SK-N-SH (cell line): ENCODE results near the gene FLOT1. TPM values are rescaled to one million over a fixed set of nuclear protein-coding genes. Genes with fewer than 3 reads are reported as not detected.

Source experiments
- CTCF ChIA-PET: fragments of 300-600, 350-600 bp; formaldehyde crosslinking; extraction: SDS; loops from one replicate; lab custom pipeline; 2021; lab: Yijun Ruan, JAX
- POLR2A ChIA-PET: fragments of 350-600 bp; sonication (Branson Sonifier 250); formaldehyde crosslinking; extraction: SDS; loops from one replicate; lab custom pipeline; 2020; ENCODE audit warnings: antibody characterized with exemption, inconsistent platforms; lab: Yijun Ruan, JAX
- DNase-seq: peaks from one replicate; pipeline ENCODE4 v3.0.0; 2012
- H2AFZ ChIP-seq: fragments of 200-600 bp; sonication (generic); 2 replicates; pipeline ENCODE4 v1.8.1; 2016; ENCODE audit warnings: antibody characterized with exemption, mild to moderate bottlenecking, low read depth
- H3F3A ChIP-seq: fragments of 200-600 bp; sonication (generic); replicated peaks from 2 replicates; pipeline ENCODE3; 2016; ENCODE audit warnings: antibody characterized with exemption, mild to moderate bottlenecking; ENCODE audit not compliant: insufficient read depth
- H3K27ac ChIP-seq, 2 experiments: fragments of 200-500 bp in 1 of 2; fragments of 200-600 bp in 1 of 2; sonication (Bioruptor generic) in 1 of 2; sonication (generic), shearing (Covaris generic) in 1 of 2; 2 replicates each; pipeline versions ENCODE4 v1.5.1 to v1.6.1; 2014 to 2016; ENCODE audit warnings: low read depth in 2 of 2, inconsistent platforms in 1 of 2, low read length in 1 of 2, mild to moderate bottlenecking in 1 of 2, mixed read lengths in 1 of 2
- H3K27me3 ChIP-seq: fragments of 200-600 bp; sonication (generic), shearing (Covaris generic); 2 replicates; pipeline ENCODE4 v1.6.1; 2016; ENCODE audit warnings: mixed run types; ENCODE audit not compliant: insufficient read depth
- H3K36me3 ChIP-seq, 2 experiments: fragments of 200-500 bp in 1 of 2; fragments of 200-600 bp in 1 of 2; sonication (Bioruptor generic) in 1 of 2; sonication (generic) in 1 of 2; replicated peaks in 1 of 2; 2 replicates each; pipeline versions ENCODE3 to v1.5.1; 2014 to 2016; ENCODE audit warnings: low read length in 1 of 2, mild to moderate bottlenecking in 1 of 2; ENCODE audit not compliant: insufficient read depth in 2 of 2, control insufficient read depth in 1 of 2
- H3K4me1 ChIP-seq, 2 experiments: fragments of 200-500 bp in 1 of 2; fragments of 200-600 bp in 1 of 2; sonication (Bioruptor generic) in 1 of 2; sonication (generic), shearing (Covaris generic) in 1 of 2; 2 replicates each; pipeline versions ENCODE4 v1.5.1 to v1.6.1; 2014 to 2016; ENCODE audit warnings: low read depth in 1 of 2, low read length in 1 of 2, mixed run types in 1 of 2; ENCODE audit not compliant: insufficient read depth in 2 of 2, control insufficient read depth in 1 of 2
- H3K4me2 ChIP-seq: fragments of 200-600 bp; sonication (generic), shearing (Covaris generic); 2 replicates; pipeline ENCODE4 v1.6.1; 2017; ENCODE audit warnings: mixed run types
- H3K4me3 ChIP-seq, 2 experiments: fragments of 200-500 bp in 1 of 2; fragments of 200-600 bp in 1 of 2; sonication (Bioruptor generic) in 1 of 2; sonication (generic), shearing (Covaris generic) in 1 of 2; 2 replicates each; pipeline versions ENCODE4 v1.5.1 to v1.8.1; 2014 to 2016; ENCODE audit warnings: low read depth in 2 of 2, inconsistent platforms in 1 of 2, low read length in 1 of 2, mild to moderate bottlenecking in 1 of 2, mixed read lengths in 1 of 2, moderate library complexity in 1 of 2
- H3K79me2 ChIP-seq: fragments of 200-600 bp; sonication (generic); 2 replicates; pipeline ENCODE4 v1.8.1; 2017; ENCODE audit warnings: mild to moderate bottlenecking; ENCODE audit not compliant: insufficient read depth
- H3K9ac ChIP-seq: fragments of 200-600 bp; sonication (generic); 2 replicates; pipeline ENCODE4 v1.6.1; 2017; ENCODE audit warnings: mixed run types
- H3K9me2 ChIP-seq: fragments of 200-600 bp; sonication (generic); 2 replicates; pipeline ENCODE4 v1.6.1; 2017; ENCODE audit warnings: mixed run types
- H3K9me3 ChIP-seq: fragments of 200-600 bp; sonication (generic); 2 replicates; pipeline ENCODE4 v1.6.1; 2017; ENCODE audit warnings: mixed run types, mild to moderate bottlenecking, moderate library complexity
- H4K20me1 ChIP-seq: fragments of 200-600 bp; sonication (generic); 2 replicates; pipeline ENCODE4 v1.6.1; 2017; ENCODE audit warnings: mild to moderate bottlenecking, mixed run types; ENCODE audit not compliant: insufficient read depth
- ELF1 ChIP-seq: IDR thresholded peaks from 2 replicates; pipeline ENCODE4 v1.4.0; 2012
- FOSL2 ChIP-seq: IDR thresholded peaks from 2 replicates; pipeline ENCODE4 v1.4.0; 2012; ENCODE audit warnings: low read depth, mild to moderate bottlenecking, moderate library complexity, borderline replicate concordance
- FOXJ3 ChIP-seq: sonication (generic); formaldehyde crosslinking; IDR thresholded peaks from 2 replicates; pipeline ENCODE4 v1.5.1; 2020; ENCODE audit warnings: mild to moderate bottlenecking, missing genetic modification reagents
- GATA2 ChIP-seq: sonication (generic); formaldehyde crosslinking; IDR thresholded peaks from 2 replicates; pipeline ENCODE4 v1.5.0; 2020; ENCODE audit warnings: mild to moderate bottlenecking, missing genetic modification reagents
- MEF2A ChIP-seq: IDR thresholded peaks from 2 replicates; pipeline ENCODE4 v1.4.0; 2012; ENCODE audit warnings: low read depth, borderline replicate concordance
- MXI1 ChIP-seq: IDR thresholded peaks from 2 replicates; pipeline ENCODE4 v1.6.1; 2012; ENCODE audit warnings: mild to moderate bottlenecking, low read depth, low read length, improper control_type of control experiment
- POLR2AphosphoS5 ChIP-seq: IDR thresholded peaks from 2 replicates; pipeline ENCODE4 v1.6.1; 2012; ENCODE audit warnings: low read depth, low read length
- RCOR1 ChIP-seq: fragments of 150-350 bp; IDR thresholded peaks from 2 replicates; pipeline ENCODE4 v1.6.1; 2017; ENCODE audit warnings: antibody characterized with exemption, low read length
- TCF12 ChIP-seq: IDR thresholded peaks from 2 replicates; pipeline ENCODE4 v1.4.0; 2012
- TEAD4 ChIP-seq: IDR thresholded peaks from 2 replicates; pipeline ENCODE4 v1.4.0; 2012; ENCODE audit warnings: mild to moderate bottlenecking, borderline replicate concordance; ENCODE audit not compliant: insufficient read depth
- WGBS: methylation state at CpG from one replicate; pipeline ENCODE4 v1.1.6; 2017; ENCODE audit warnings: low lambda C conversion rate; 5-methylcytosine and 5-hydroxymethylcytosine counted together
- polyA plus RNA-seq, 3 experiments: library from polyadenylated mRNA; depleted of rRNA; stranded (reverse); fragments of >200 nt; gene quantifications; 2 replicates each; pipeline ENCODE4 v1.2.3, GENCODE V29; 2012
- TF ChIP-seq, protein P1 (sequence below): IDR thresholded peaks from 2 replicates; pipeline ENCODE4; 2012
- TF ChIP-seq, protein P2 (sequence below): IDR thresholded peaks from 2 replicates; pipeline ENCODE4 v1.4.0; 2012; ENCODE audit warnings: low read depth, borderline replicate concordance
- TF ChIP-seq, protein P3 (sequence below): fragments of 200-600 bp; sonication (generic); IDR thresholded peaks from 2 replicates; pipeline ENCODE4 v1.6.1; 2017; ENCODE audit warnings: antibody characterized with exemption, mild to moderate bottlenecking, moderate library complexity
- TF ChIP-seq, protein P4 (sequence below): IDR thresholded peaks from 2 replicates; pipeline ENCODE4 v1.4.0; 2012; ENCODE audit warnings: low read depth, borderline replicate concordance
- TF ChIP-seq, protein P5 (sequence below): fragments of 150-350 bp; IDR thresholded peaks from 2 replicates; pipeline ENCODE4 v1.6.1; 2017; ENCODE audit warnings: antibody characterized with exemption, low read length, low read depth, borderline replicate concordance

FLOT1 gene
- polyA plus RNA-seq, 1 of the 3 experiments (the other 2 are of a cell fraction) = 462 TPM

DNA sequence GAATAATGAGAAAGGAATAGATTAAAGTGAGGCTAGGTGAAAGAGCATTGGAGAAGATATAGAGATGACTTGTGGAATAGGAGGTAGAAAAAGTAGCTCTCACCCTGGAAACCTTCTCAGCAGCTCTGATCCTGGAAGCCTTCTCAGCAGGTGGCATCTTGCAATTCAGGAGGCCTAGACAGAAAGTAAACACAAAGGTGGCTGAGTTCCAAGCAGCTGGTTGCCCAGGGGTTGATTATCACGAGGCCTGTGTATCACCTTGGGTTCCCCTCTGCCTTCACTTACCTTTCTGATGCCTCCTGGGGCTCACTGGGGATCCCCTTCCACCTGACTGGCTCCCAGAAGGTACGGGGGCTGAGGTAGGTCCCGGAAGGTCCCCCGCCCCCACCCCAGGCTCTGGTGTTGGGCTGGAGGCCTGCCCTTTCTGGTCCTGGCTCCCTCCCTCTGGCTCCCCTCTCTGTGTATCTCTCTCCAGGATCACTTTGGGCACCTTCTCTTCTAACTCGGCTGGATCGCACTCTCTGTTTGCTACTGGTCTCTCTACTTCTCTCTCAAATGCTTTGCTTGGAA lies 35.1 kb downstream of the FLOT1 start:
- WGBS = 83% methylated on average over 3 of the region's 6 CpGs
- no peak for DNase-seq
- Histone ChIP-seq H3K4me1 (no peaks in the 10 kb centered on the region), H3K27ac (no peak overlapping the region), H4K20me1 (no peaks in the 10 kb centered on the region), H3K4me2 (no peak overlapping the region), H3K27me3 (no peaks in the 10 kb centered on the region), H2AFZ (no peak overlapping the region), H3K9me3 (no peaks in the 10 kb centered on the region), H3K9me2 (no peaks in the 10 kb centered on the region), H3K36me3 (peaks cover 15 to 27% of the 10 kb centered on the region in 2 experiments), H3F3A (peaks cover 5% of the 10 kb centered on the region), H3K79me2 (no peaks in the 10 kb centered on the region), H3K4me3 (no peak overlapping the region), H3K9ac (no peak overlapping the region)
- no peak for TF ChIP-seq ELF1
- no peak for TF ChIP-seq POLR2AphosphoS5
- no peak for TF ChIP-seq TEAD4
- TF ChIP-seq TCF12 = no peak
- TF ChIP-seq MEF2A = no peak
- no peak for TF ChIP-seq FOSL2
- TF ChIP-seq, protein P1, sequence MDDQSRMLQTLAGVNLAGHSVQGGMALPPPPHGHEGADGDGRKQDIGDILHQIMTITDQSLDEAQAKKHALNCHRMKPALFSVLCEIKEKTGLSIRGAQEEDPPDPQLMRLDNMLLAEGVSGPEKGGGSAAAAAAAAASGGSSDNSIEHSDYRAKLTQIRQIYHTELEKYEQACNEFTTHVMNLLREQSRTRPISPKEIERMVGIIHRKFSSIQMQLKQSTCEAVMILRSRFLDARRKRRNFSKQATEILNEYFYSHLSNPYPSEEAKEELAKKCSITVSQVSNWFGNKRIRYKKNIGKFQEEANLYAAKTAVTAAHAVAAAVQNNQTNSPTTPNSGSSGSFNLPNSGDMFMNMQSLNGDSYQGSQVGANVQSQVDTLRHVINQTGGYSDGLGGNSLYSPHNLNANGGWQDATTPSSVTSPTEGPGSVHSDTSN = no peak
- TF ChIP-seq, protein P2, sequence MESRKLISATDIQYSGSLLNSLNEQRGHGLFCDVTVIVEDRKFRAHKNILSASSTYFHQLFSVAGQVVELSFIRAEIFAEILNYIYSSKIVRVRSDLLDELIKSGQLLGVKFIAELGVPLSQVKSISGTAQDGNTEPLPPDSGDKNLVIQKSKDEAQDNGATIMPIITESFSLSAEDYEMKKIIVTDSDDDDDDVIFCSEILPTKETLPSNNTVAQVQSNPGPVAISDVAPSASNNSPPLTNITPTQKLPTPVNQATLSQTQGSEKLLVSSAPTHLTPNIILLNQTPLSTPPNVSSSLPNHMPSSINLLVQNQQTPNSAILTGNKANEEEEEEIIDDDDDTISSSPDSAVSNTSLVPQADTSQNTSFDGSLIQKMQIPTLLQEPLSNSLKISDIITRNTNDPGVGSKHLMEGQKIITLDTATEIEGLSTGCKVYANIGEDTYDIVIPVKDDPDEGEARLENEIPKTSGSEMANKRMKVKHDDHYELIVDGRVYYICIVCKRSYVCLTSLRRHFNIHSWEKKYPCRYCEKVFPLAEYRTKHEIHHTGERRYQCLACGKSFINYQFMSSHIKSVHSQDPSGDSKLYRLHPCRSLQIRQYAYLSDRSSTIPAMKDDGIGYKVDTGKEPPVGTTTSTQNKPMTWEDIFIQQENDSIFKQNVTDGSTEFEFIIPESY = no peak
- TF ChIP-seq MXI1 = no peak
- no peak for TF ChIP-seq GATA2
- no peak for TF ChIP-seq RCOR1
- TF ChIP-seq, protein P3, sequence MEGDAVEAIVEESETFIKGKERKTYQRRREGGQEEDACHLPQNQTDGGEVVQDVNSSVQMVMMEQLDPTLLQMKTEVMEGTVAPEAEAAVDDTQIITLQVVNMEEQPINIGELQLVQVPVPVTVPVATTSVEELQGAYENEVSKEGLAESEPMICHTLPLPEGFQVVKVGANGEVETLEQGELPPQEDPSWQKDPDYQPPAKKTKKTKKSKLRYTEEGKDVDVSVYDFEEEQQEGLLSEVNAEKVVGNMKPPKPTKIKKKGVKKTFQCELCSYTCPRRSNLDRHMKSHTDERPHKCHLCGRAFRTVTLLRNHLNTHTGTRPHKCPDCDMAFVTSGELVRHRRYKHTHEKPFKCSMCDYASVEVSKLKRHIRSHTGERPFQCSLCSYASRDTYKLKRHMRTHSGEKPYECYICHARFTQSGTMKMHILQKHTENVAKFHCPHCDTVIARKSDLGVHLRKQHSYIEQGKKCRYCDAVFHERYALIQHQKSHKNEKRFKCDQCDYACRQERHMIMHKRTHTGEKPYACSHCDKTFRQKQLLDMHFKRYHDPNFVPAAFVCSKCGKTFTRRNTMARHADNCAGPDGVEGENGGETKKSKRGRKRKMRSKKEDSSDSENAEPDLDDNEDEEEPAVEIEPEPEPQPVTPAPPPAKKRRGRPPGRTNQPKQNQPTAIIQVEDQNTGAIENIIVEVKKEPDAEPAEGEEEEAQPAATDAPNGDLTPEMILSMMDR = no peak
- POLR2A ChIA-PET = interaction anchor here (0.6 to 1.4 kb wide), 2 partner anchors 15 to 1421 kb away, joined by 3 to 4 read pairs; partner anchors contain the start of gene ATF6B
- CTCF ChIA-PET = interaction anchor here (1.3 to 42.4 kb wide), 2 partner anchors 22 to 23 kb away, joined by 3 to 838 read pairs; partner anchors contain the start of genes DHX16, NRM and PPP1R18

DNA sequence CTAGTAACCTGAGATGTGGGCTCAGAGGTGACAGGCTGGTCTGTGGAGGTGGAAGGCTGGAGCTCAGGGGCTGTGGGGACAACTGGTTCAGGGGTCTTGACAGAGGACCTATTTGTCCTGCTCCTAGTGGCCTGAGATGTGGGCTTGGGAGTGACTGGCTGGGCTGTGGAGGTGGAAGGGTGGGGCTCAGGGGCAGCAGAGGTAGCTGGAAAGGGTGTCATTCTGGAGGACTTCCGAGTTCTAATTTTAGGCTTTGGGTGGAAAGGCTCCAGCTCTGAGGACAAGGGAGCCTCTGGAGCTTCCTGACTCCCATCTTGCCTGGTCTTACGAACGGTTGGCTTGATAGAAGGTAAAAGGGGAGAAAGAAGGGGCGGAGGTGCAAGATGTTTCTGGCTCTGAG lies 36.9 kb downstream of the FLOT1 start:
- CTCF ChIA-PET = interaction anchor here (1.3 to 42.4 kb wide), 2 partner anchors 16 to 20 kb away, joined by 4 to 838 read pairs; partner anchors contain the start of genes DHX16, NRM and PPP1R18
- POLR2A ChIA-PET = interaction anchor here (0.7 kb wide), 1 partner anchor 20 kb away, joined by 4 read pairs; no protein-coding TSS in a partner anchor
- no peak overlapping the region for H3K9ac ChIP-seq

More for the DNA sequence above, 36.9 kb downstream of the FLOT1 start:
- peaks cover 14% of the 10 kb centered on the region for H3F3A ChIP-seq
- WGBS = 99% methylated on average over 4 of the region's 4 CpGs
- H2AFZ ChIP-seq = no peak overlapping the region
- no peaks in the 10 kb centered on the region for H3K4me1 ChIP-seq
- H3K36me3 ChIP-seq = peaks cover 9 to 17% of the 10 kb centered on the region in 2 experiments
- H3K4me3 ChIP-seq = no peak overlapping the region
- no peaks in the 10 kb centered on the region for H3K9me2 ChIP-seq
- DNase-seq = no peak
- H3K4me2 ChIP-seq = no peak overlapping the region
- no peak for TF ChIP-seq TEAD4
- TF ChIP-seq GATA2 = no peak
- TF ChIP-seq, protein P4, sequence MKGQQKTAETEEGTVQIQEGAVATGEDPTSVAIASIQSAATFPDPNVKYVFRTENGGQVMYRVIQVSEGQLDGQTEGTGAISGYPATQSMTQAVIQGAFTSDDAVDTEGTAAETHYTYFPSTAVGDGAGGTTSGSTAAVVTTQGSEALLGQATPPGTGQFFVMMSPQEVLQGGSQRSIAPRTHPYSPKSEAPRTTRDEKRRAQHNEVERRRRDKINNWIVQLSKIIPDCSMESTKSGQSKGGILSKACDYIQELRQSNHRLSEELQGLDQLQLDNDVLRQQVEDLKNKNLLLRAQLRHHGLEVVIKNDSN = no peak
- TF ChIP-seq, protein P5, sequence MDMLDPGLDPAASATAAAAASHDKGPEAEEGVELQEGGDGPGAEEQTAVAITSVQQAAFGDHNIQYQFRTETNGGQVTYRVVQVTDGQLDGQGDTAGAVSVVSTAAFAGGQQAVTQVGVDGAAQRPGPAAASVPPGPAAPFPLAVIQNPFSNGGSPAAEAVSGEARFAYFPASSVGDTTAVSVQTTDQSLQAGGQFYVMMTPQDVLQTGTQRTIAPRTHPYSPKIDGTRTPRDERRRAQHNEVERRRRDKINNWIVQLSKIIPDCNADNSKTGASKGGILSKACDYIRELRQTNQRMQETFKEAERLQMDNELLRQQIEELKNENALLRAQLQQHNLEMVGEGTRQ = no peak
- TF ChIP-seq FOXJ3 (CRISPR knock-in tag) = no peak
- no peak for TF ChIP-seq FOSL2
- TF ChIP-seq ELF1 = no peak
- TF ChIP-seq, protein P3 = no peak
- TF ChIP-seq, protein P1 = no peak
- no peak overlapping the region for H3K27ac ChIP-seq
- no peaks in the 10 kb centered on the region for H3K9me3 ChIP-seq
- no peaks in the 10 kb centered on the region for H3K79me2 ChIP-seq
- no peaks in the 10 kb centered on the region for H3K27me3 ChIP-seq
- no peaks in the 10 kb centered on the region for H4K20me1 ChIP-seq
